Activated T-cell treated with anti-CD3 and anti-CD28 coated beads, Interleukin-2, amount 50 U/mL, for 24 hours (primary cell): ENCODE measurements around the gene GALK1.
A peak's percentile ranks its signal among the peaks of the same experiment; 100 is the strongest.
"Not testable (repeated sequence)": the region's sequence is repeated elsewhere in the genome, so short reads cannot be mapped to it uniquely, and the experiment has no call there.

Source experiments
- DNase-seq: peaks from one replicate; pipeline ENCODE4 v3.0.0-alpha.2; 2020
- H3K27ac Mint-ChIP-seq: 2 replicates; pipeline ENCODE4 v1.8.0; 2020; ENCODE audit warnings: mild to moderate bottlenecking, mixed read lengths
- H3K27me3 Mint-ChIP-seq: 2 replicates; pipeline ENCODE4 v1.8.0; 2020; ENCODE audit warnings: mixed read lengths
- H3K36me3 Mint-ChIP-seq: 2 replicates; pipeline ENCODE4 v1.8.0; 2020; ENCODE audit warnings: low read depth, mixed read lengths
- H3K4me1 Mint-ChIP-seq: 2 replicates; pipeline ENCODE4 v1.8.0; 2020; ENCODE audit warnings: low read depth, mixed read lengths
- H3K4me3 Mint-ChIP-seq: 2 replicates; pipeline ENCODE4 v1.8.0; 2020; ENCODE audit warnings: mild to moderate bottlenecking, moderate library complexity, mixed read lengths
- H3K9me3 Mint-ChIP-seq: 2 replicates; pipeline ENCODE4 v1.8.0; 2020; ENCODE audit warnings: mixed read lengths

GALK1 gene

GRCh38 chr17:75799402-75799801 lies 34.4 kb upstream of the GALK1 start:
- H3K36me3 Mint-ChIP-seq: peaks cover 57% of the 10 kb centered on the region
- no peak for DNase-seq
- no peak overlapping the region for H3K27ac Mint-ChIP-seq
- H3K9me3 Mint-ChIP-seq: no peaks in the 10 kb centered on the region
- no peak overlapping the region for H3K4me3 Mint-ChIP-seq
- peaks cover 19% of the 10 kb centered on the region for H3K4me1 Mint-ChIP-seq
- H3K27me3 Mint-ChIP-seq: no peaks in the 10 kb centered on the region

GRCh38 chr17:75795820-75796607 lies 31.0 kb upstream of the GALK1 start:
- H3K4me1 Mint-ChIP-seq: peaks cover 30% of the 10 kb centered on the region
- H3K27ac Mint-ChIP-seq: no peak overlapping the region
- H3K27me3 Mint-ChIP-seq: no peaks in the 10 kb centered on the region
- no peak overlapping the region for H3K4me3 Mint-ChIP-seq
- no peaks in the 10 kb centered on the region for H3K9me3 Mint-ChIP-seq
- H3K36me3 Mint-ChIP-seq: peaks cover 71% of the 10 kb centered on the region
- no peak for DNase-seq

- peak overlapping the region; percentile 51 for H3K27ac Mint-ChIP-seq
- no peaks in the 10 kb centered on the region for H3K27me3 Mint-ChIP-seq
- DNase-seq: no peak
- H3K9me3 Mint-ChIP-seq: no peaks in the 10 kb centered on the region
- peaks cover 36% of the 10 kb centered on the region for H3K4me1 Mint-ChIP-seq
- no peak overlapping the region for H3K4me3 Mint-ChIP-seq
- H3K36me3 Mint-ChIP-seq: peaks cover 59% of the 10 kb centered on the region
Observed at GRCh38 chr17:75793460-75793859, 28.5 kb upstream of the GALK1 start.

- Mint-ChIP-seq H3K36me3 (peaks cover 53% of the 10 kb centered on the region), H3K27ac (no peak overlapping the region), H3K27me3 (no peaks in the 10 kb centered on the region), H3K9me3 (no peaks in the 10 kb centered on the region), H3K4me3 (no peak overlapping the region), H3K4me1 (peaks cover 48% of the 10 kb centered on the region)
- DNase-seq: no peak
Observed at GRCh38 chr17:75791254-75791653, 26.3 kb upstream of the GALK1 start.

GRCh38 chr17:75785016-75785890 lies 20.3 kb upstream of the GALK1 start:
- peak overlapping the region; percentile 99 for H3K27ac Mint-ChIP-seq
- peak overlapping the region; percentile 87 for H3K4me3 Mint-ChIP-seq
- H3K9me3 Mint-ChIP-seq: no peaks in the 10 kb centered on the region
- no peaks in the 10 kb centered on the region for H3K27me3 Mint-ChIP-seq
- peaks cover 54% of the 10 kb centered on the region for H3K4me1 Mint-ChIP-seq
- DNase-seq: peak; percentile 94
- peaks cover 26% of the 10 kb centered on the region for H3K36me3 Mint-ChIP-seq

- peaks cover 59% of the 10 kb centered on the region for H3K4me1 Mint-ChIP-seq
Observed at GRCh38 chr17:75784473-75785015, 19.6 kb upstream of the GALK1 start, which contains the start of gene UNK. Gene UNK, plus strand, starts transcription at chr17:75784806. Its CDS starts 75 bp downstream, at chr17:75784881.

GRCh38 chr17:75783803-75784472 lies 18.9 kb upstream of the GALK1 start:
- Mint-ChIP-seq H3K36me3 (peaks cover 29% of the 10 kb centered on the region), H3K4me1 (peaks cover 58% of the 10 kb centered on the region), H3K9me3 (no peaks in the 10 kb centered on the region), H3K27me3 (no peaks in the 10 kb centered on the region), H3K27ac (peak overlapping the region; percentile 99), H3K4me3 (peak overlapping the region; percentile 87)
- no peak for DNase-seq

More at GRCh38 chr17:75784473-75785015, 19.6 kb upstream of the GALK1 start, which contains the start of gene UNK:
- DNase-seq: peak; percentile 95
- no peaks in the 10 kb centered on the region for H3K27me3 Mint-ChIP-seq
- peak within 1 kb of the TSS; percentile 99 for H3K27ac Mint-ChIP-seq
- H3K4me3 Mint-ChIP-seq: peak within 1 kb of the TSS; percentile 87
- peaks cover 27% of the 10 kb centered on the region for H3K36me3 Mint-ChIP-seq
- H3K9me3 Mint-ChIP-seq: no peaks in the 10 kb centered on the region

- peaks cover 37% of the 10 kb centered on the region for H3K36me3 Mint-ChIP-seq
- peaks cover 56% of the 10 kb centered on the region for H3K4me1 Mint-ChIP-seq
- peak overlapping the region; percentile 87 for H3K4me3 Mint-ChIP-seq
- no peak for DNase-seq
- H3K9me3 Mint-ChIP-seq: no peaks in the 10 kb centered on the region
- H3K27ac Mint-ChIP-seq: peak overlapping the region; percentile 99
- no peaks in the 10 kb centered on the region for H3K27me3 Mint-ChIP-seq
Observed at GRCh38 chr17:75783069-75783783, 18.2 kb upstream of the GALK1 start.

- peaks cover 44% of the 10 kb centered on the region for H3K36me3 Mint-ChIP-seq
- H3K27me3 Mint-ChIP-seq: no peaks in the 10 kb centered on the region
- peak overlapping the region; percentile 100 for H3K27ac Mint-ChIP-seq
- DNase-seq: no peak
- peak overlapping the region; percentile 97 for H3K4me3 Mint-ChIP-seq
- no peaks in the 10 kb centered on the region for H3K9me3 Mint-ChIP-seq
- peaks cover 58% of the 10 kb centered on the region for H3K4me1 Mint-ChIP-seq
Observed at GRCh38 chr17:75779987-75780889, 15.2 kb upstream of the GALK1 start.

- peaks cover 55% of the 10 kb centered on the region for H3K4me1 Mint-ChIP-seq
- DNase-seq: peak; percentile 94
- peak overlapping the region; percentile 97 for H3K4me3 Mint-ChIP-seq
- H3K27ac Mint-ChIP-seq: peak overlapping the region; percentile 100
- no peaks in the 10 kb centered on the region for H3K27me3 Mint-ChIP-seq
- no peaks in the 10 kb centered on the region for H3K9me3 Mint-ChIP-seq
- peaks cover 48% of the 10 kb centered on the region for H3K36me3 Mint-ChIP-seq
Observed at GRCh38 chr17:75779250-75779986, 14.4 kb upstream of the GALK1 start.

- Mint-ChIP-seq H3K9me3 (no peaks in the 10 kb centered on the region), H3K27ac (peak overlapping the region; percentile 100), H3K4me1 (peaks cover 51% of the 10 kb centered on the region), H3K4me3 (peak overlapping the region; percentile 97), H3K27me3 (no peaks in the 10 kb centered on the region), H3K36me3 (peaks cover 52% of the 10 kb centered on the region)
- DNase-seq: no peak
Observed at GRCh38 chr17:75778861-75779249, 13.9 kb upstream of the GALK1 start.

GRCh38 chr17:75778066-75778860 lies 13.3 kb upstream of the GALK1 start:
- DNase-seq, H3K9me3 Mint-ChIP-seq, H3K27me3 Mint-ChIP-seq: not testable (repeated sequence)
- H3K4me1 Mint-ChIP-seq: peaks cover 45% of the 10 kb centered on the region
- H3K4me3 Mint-ChIP-seq: peak overlapping the region; percentile 97
- peak overlapping the region; percentile 100 for H3K27ac Mint-ChIP-seq
- peaks cover 53% of the 10 kb centered on the region for H3K36me3 Mint-ChIP-seq
